ENCODE data around the gene CCDC12. TPM values are rescaled to one million over a fixed set of nuclear protein-coding genes. Genes with fewer than 3 reads are reported as not detected.

CCDC12 gene
- total RNA-seq, 4 donors from 2014 or later: 20.4 to 49.7 (median 30.8) TPM

GRCh38 chr3:46884427-46884826 is 92.1 kb downstream of the CCDC12 start:
- TF ChIP-seq CTCF (IDR thresholded peaks at IDR 0.05; ENCODE audit: low read depth): no peak

GRCh38 chr3:46883830-46884185 is 92.7 kb downstream of the CCDC12 start:
- TF ChIP-seq CTCF (IDR thresholded peaks at IDR 0.05; ENCODE audit: low read depth): no peak

- TF ChIP-seq CTCF (IDR thresholded peaks at IDR 0.05; ENCODE audit: low read depth): no peak
These were observed 93.3 kb downstream of the CCDC12 start for GRCh38 chr3:46883054-46883829.

- no peak for TF ChIP-seq CTCF (IDR thresholded peaks at IDR 0.05; ENCODE audit: low read depth)
These were observed 94.0 kb downstream of the CCDC12 start for GRCh38 chr3:46882377-46883053.

- TF ChIP-seq CTCF (IDR thresholded peaks at IDR 0.05; ENCODE audit: low read depth): no peak
These were observed 94.8 kb downstream of the CCDC12 start for GRCh38 chr3:46881596-46882376.

GRCh38 chr3:46880884-46881595 is 95.5 kb downstream of the CCDC12 start:
- TF ChIP-seq CTCF (IDR thresholded peaks at IDR 0.05; ENCODE audit: low read depth): no peak

Measured in subcutaneous adipose tissue (tissue), 4 donors.